Neural crest cell (in vitro differentiated cells): ENCODE measurements around the gene HLA-DMB. TPM values are rescaled to one million over a fixed set of nuclear protein-coding genes. Genes with fewer than 3 reads are reported as not detected.
"Not testable (repeated sequence)": the region's sequence is repeated elsewhere in the genome, so short reads cannot be mapped to it uniquely, and the experiment has no call there.

Experiments
- DNase-seq: peaks from one replicate; pipeline ENCODE4 v3.0.0; 2021; ENCODE audit warnings: low read depth, mixed read lengths, low spot score
- H3K27ac Mint-ChIP-seq: one replicate; pipeline ENCODE4 v1.8.0; 2021; ENCODE audit warnings: mild to moderate bottlenecking, mixed read lengths; ENCODE audit not compliant: unreplicated experiment
- H3K27me3 Mint-ChIP-seq: 2 replicates; pipeline ENCODE4 v1.8.0; 2021; ENCODE audit warnings: low read depth, mild to moderate bottlenecking, mixed read lengths
- H3K36me3 Mint-ChIP-seq: 2 replicates; pipeline ENCODE4 v1.8.0; 2021; ENCODE audit warnings: low read depth, mild to moderate bottlenecking, mixed read lengths
- H3K4me1 Mint-ChIP-seq: 2 replicates; pipeline ENCODE4 v1.8.0; 2021; ENCODE audit warnings: mixed read lengths
- H3K4me3 Mint-ChIP-seq: one replicate; pipeline ENCODE4 v1.8.0; 2021; ENCODE audit warnings: mild to moderate bottlenecking, mixed read lengths
- H3K9me3 Mint-ChIP-seq: 2 replicates; pipeline ENCODE4 v1.8.0; 2021; ENCODE audit warnings: mixed read lengths
- CTCF ChIP-seq: fragments of 200-600 bp; sonication (generic); conservative IDR thresholded peaks from 2 replicates; pipeline ENCODE4 v1.5.0; 2021; ENCODE audit warnings: antibody characterized with exemption, mild to moderate bottlenecking
- total RNA-seq: library from RNA; stranded (reverse); gene quantifications from 2 replicates; pipeline ENCODE4 v1.2.1, GENCODE V29; 2021

The HLA-DMB gene
- total RNA-seq, 1 donor from 2014 or later = 0.63 TPM

DNA sequence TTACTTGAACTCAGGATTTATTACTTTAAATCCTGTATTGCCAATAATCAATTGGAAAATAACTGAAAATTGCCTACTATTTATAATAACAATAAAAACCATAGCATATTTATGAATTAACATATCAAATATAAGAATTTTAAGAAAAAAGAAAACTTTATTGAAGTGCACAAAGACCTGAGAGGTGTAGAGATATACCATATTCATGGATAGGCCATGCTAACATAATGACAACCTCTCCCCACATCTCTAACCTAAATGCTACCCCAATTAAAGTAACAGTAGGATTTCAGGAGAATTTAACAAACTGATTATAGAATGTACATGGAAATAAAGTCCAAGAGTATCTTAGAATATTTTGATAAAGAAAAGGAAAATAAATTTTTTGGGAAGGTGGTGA is 5.1 kb upstream of the HLA-DMB start:
- Mint-ChIP-seq H3K4me3 (no peak overlapping the region), H3K36me3 (no peaks in the 10 kb centered on the region), H3K27me3 (peaks cover 34% of the 10 kb centered on the region), H3K4me1 (peaks cover 3% of the 10 kb centered on the region), H3K27ac (no peak overlapping the region), H3K9me3 (no peaks in the 10 kb centered on the region)
- TF ChIP-seq CTCF = no peak
- no peak for DNase-seq

- no peak for TF ChIP-seq CTCF
- Mint-ChIP-seq H3K27me3 (peaks cover 39% of the 10 kb centered on the region), H3K4me3 (no peak overlapping the region), H3K27ac (no peak overlapping the region), H3K4me1 (peaks cover 6% of the 10 kb centered on the region), H3K36me3 (no peaks in the 10 kb centered on the region), H3K9me3 (no peaks in the 10 kb centered on the region)
- DNase-seq = no peak
Observed at GRCh38 chr6:32945108-32945760, 4.4 kb upstream of the HLA-DMB start.

- H3K9me3 Mint-ChIP-seq = no peaks in the 10 kb centered on the region
- no peak for TF ChIP-seq CTCF
- H3K27ac Mint-ChIP-seq = no peak overlapping the region
- H3K36me3 Mint-ChIP-seq = no peaks in the 10 kb centered on the region
- H3K4me1 Mint-ChIP-seq = peaks cover 6% of the 10 kb centered on the region
- H3K27me3 Mint-ChIP-seq = peaks cover 41% of the 10 kb centered on the region
- no peak for DNase-seq
- H3K4me3 Mint-ChIP-seq = no peak overlapping the region
Observed at GRCh38 chr6:32943864-32944649, 3.2 kb upstream of the HLA-DMB start.

GRCh38 chr6:32942555-32943123 is 1.8 kb upstream of the HLA-DMB start:
- H3K4me1 Mint-ChIP-seq, H3K27ac Mint-ChIP-seq, H3K36me3 Mint-ChIP-seq, DNase-seq, H3K4me3 Mint-ChIP-seq, H3K9me3 Mint-ChIP-seq: not testable (repeated sequence)
- H3K27me3 Mint-ChIP-seq = peaks cover 40% of the 10 kb centered on the region

GRCh38 chr6:32941214-32941768 is 463 bp upstream of the HLA-DMB start:
- no peak overlapping the region for H3K4me3 Mint-ChIP-seq
- H3K4me1 Mint-ChIP-seq = peaks cover 6% of the 10 kb centered on the region
- no peaks in the 10 kb centered on the region for H3K36me3 Mint-ChIP-seq
- TF ChIP-seq CTCF = no peak
- H3K27ac Mint-ChIP-seq = no peak overlapping the region
- H3K9me3 Mint-ChIP-seq = no peaks in the 10 kb centered on the region
- peaks cover 50% of the 10 kb centered on the region for H3K27me3 Mint-ChIP-seq
- no peak for DNase-seq
